GM08714 (cell line): ENCODE data around the gene COPB2.

ENCODE experiments used
- H3K4me3 ChIP-seq: fragments of 200-500 bp; sonication (Bioruptor generic); 2 replicates; pipeline ENCODE4 v1.5.1; 2014; ENCODE audit warnings: mild to moderate bottlenecking, low read length, inconsistent platforms
- ZNF274 ChIP-seq: IDR thresholded peaks from 2 replicates; pipeline ENCODE4 v1.6.1; 2012; ENCODE audit warnings: mild to moderate bottlenecking, low read depth, low read length

COPB2 gene

DNA sequence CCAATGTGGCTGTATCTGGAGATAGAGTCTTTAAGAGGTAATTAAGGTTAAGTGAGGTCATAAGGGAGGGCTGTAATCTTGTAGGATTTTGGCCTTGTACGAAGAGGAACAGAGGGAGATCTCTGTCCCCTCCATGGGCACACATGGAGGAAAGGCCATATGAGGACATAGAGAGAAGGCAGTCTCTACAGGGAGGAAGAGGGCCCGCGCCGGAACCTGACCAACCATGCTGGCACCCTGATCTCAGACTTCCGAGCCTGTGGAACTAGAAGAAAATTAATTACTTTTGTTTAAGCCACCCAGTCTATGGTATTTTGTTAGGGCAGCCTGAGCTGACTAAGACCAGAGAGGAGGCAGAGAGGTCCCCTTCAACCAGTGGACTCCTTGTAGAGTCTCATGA, 63.3 kb downstream of the COPB2 start:
- no peak for TF ChIP-seq ZNF274
- no peak overlapping the region for H3K4me3 ChIP-seq

DNA sequence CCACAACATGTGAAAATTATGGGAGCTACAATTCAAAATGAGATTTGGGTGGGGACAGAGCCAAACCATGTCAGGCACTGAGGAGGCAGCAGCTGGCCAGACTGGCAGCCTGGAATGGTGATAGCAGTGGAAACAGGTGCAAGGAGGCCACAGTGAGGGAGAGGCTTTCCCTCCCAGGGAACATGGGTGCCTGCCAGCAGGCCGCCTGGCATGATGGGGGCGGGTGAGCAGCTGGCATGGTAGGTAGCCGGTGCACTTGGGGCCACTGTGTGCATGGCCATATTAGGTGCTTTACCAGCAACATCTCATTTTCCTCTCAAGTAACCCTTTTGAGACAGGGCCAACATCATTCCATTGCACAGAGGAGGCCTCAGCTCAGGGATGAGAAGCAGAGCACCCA, 63.9 kb downstream of the COPB2 start:
- TF ChIP-seq ZNF274 = no peak
- no peak overlapping the region for H3K4me3 ChIP-seq

DNA sequence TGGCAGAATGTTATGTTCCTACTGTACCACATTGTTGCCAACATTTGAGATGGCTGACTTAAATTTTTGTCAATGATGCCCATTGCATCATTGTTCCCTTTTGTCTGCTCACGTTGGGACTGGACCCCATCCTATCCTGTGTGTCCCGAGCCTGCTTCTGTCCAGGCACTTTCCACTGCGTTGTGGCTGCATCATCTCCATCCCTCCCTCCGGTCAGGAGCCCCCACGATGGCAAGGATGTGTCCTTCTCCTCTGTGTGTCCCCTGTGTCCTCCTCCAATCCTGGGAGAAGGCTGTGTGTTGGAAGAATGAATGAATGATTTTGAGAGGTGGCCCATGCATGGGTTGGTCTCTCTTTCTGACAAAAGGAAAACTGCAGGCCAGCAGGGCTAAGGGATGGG, 65.0 kb downstream of the COPB2 start:
- no peak overlapping the region for H3K4me3 ChIP-seq
- no peak for TF ChIP-seq ZNF274

DNA sequence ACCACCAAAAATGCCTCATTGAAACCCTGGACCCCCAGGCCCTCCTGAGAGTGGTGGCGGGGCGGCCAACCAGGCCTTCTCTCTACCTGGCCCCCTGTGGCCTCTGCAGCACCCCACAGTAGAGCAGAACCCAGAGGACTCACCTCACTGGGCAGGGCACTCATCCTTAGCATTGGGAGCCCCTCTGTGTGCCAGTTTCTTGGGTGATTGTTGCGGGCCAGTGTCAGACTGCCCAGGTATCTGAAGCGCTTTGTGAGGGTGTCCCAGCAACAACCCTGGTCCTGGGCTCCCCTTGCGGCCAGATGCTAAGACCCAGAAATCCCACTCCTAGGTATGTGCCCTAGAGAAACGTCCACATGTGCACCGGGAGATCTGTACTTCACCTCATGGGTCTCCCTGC, 66.3 kb downstream of the COPB2 start:
- TF ChIP-seq ZNF274 = no peak
- H3K4me3 ChIP-seq = no peak overlapping the region

DNA sequence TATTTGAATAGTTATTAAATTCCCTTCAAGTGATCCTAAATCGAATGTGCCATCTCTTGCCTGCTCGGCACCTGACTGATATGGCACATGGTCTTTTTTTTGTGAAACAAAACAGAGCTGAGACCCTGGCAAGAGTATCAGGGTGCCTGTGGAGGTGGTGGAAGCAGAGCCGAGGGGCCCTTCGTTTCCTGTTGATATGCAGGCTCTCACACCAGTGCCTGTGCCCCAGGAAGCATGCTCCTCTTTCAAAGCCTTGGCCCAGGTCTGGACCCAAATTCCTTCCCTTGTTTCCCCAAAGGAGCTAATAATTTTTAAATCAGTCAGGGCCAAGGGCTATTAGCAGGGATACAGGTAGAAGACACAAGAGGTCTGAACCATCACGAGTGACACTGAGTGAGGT, 67.1 kb downstream of the COPB2 start:
- no peak for TF ChIP-seq ZNF274
- no peak overlapping the region for H3K4me3 ChIP-seq

- no peak overlapping the region for H3K4me3 ChIP-seq
- no peak for TF ChIP-seq ZNF274
Observed at GRCh38 chr3:139320551-139321309, 68.7 kb downstream of the COPB2 start.

DNA sequence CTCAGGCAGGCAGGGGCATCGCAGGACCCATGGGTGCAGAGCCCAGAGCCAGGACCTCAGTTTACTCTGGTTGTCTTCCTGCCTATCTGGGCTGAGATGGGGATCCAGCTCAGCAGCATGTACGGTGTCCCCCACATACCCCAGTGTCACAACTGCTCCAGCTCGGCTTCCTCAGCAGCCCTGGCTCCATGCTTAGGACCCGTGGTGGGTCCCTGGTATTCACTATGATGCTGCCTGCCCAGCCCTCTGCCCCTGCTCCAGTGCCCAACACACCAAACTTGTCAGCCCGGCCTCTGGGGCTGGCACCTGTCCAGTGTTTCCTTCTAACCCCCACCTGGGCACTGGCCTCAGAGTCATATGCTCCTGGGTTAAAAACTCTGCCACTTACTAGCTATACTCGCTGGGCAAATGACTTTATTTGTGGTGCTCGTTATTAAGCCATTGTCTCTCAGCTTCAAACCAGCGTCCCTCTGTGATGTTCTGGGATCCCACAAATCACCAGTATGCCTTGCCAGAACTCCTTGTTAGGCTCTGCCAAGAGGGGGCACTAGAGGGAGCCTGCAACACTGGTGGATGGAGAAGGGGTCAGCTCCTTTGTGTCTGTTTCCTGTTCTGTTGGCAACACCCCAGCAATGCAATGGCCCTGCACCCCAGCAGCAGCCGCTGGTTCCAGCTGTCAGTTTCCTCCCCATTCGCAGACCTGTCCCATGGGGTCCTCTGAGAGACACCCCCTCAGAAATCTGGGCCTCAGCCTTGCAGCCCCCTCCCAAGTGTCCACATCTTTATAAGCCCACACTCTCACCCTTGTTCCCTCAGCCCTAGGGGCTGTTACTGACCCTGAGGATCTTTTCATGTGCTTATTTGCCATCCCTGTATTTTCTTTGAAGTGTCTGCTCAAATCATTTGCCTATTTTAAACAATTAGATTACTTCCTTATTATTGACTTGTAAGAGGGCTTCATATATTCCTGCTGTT, 69.7 kb downstream of the COPB2 start:
- H3K4me3 ChIP-seq = no peak overlapping the region
- TF ChIP-seq ZNF274 = no peak

- H3K4me3 ChIP-seq = no peak overlapping the region
- no peak for TF ChIP-seq ZNF274
Observed at GRCh38 chr3:139318826-139319225, 70.6 kb downstream of the COPB2 start.

GRCh38 chr3:139318431-139318816, 71.0 kb downstream of the COPB2 start:
- no peak for TF ChIP-seq ZNF274
- no peak overlapping the region for H3K4me3 ChIP-seq

- H3K4me3 ChIP-seq = no peak overlapping the region
- no peak for TF ChIP-seq ZNF274
Observed at GRCh38 chr3:139317660-139318430, 71.6 kb downstream of the COPB2 start.

DNA sequence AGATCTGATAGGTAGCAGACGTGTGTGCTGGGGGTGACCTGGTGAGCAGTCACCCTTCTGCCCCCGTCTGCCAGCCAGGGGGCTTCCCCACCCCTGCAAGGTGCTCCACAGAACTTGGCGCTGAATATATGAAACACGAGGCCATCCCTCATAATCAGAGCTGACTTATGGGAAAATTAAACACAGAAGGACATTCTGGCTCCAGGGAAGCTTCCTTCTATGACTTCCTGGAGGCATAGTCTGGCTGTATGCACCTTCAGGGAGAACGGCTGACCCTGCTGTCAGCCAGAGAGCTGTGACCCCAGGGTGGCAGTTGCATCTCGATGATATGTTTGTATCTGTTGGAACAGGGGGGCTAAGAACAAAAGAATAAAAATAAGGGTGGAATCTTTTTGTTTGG, 72.2 kb downstream of the COPB2 start:
- no peak for TF ChIP-seq ZNF274
- no peak overlapping the region for H3K4me3 ChIP-seq

DNA sequence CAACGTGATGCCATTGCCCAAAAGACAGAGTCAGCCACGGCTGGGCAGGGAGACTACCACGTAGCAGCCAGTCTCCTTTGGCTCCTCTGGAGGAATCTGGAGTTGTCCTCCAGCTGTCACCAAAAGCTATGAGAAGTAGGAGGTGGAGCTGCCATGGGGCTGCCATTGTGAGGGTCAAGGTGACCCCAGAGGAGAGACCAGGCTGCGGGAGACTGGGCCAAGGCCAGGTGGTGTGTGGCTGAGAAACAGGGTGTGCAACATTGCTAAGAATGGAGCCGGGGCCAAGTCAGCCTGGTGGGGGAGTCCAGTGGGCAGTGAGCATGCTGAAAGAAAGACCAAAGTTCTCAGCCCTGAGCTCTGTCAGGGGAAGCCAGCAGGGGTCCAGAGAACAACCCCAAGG, 75.5 kb downstream of the COPB2 start:
- no peak overlapping the region for H3K4me3 ChIP-seq
- TF ChIP-seq ZNF274 = no peak

GRCh38 chr3:139312959-139313358, 76.5 kb downstream of the COPB2 start:
- no peak for TF ChIP-seq ZNF274
- H3K4me3 ChIP-seq = no peak overlapping the region

GRCh38 chr3:139312416-139312815, 77.0 kb downstream of the COPB2 start:
- no peak overlapping the region for H3K4me3 ChIP-seq
- no peak for TF ChIP-seq ZNF274
